Measurements from ENCODE around the gene PON2. TPM values are rescaled to one million over a fixed set of nuclear protein-coding genes. Genes with fewer than 3 reads are reported as not detected.

The PON2 gene
- total and polyA plus RNA-seq, 2 of the 8 experiments (the other 6 are each of a cell fraction or from before 2014, with no cell fraction given) = 20.6 to 31.0 TPM

- Histone ChIP-seq H3K36me3 (ENCODE audit: control insufficient read depth in 2 of 4, insufficient read depth in 4 of 4, low read length in 3 of 4) (no peaks in the 10 kb centered on the region), H3K14ac (ENCODE audit: insufficient read length) (no peak overlapping the region), H3K9me3 (ENCODE audit: insufficient read depth in 2 of 2, low read depth in 1 of 2, low read length in 1 of 2) (peaks cover 0 to 5% of the 10 kb centered on the region in 2 experiments; a peak in 1 of 4 replicates), H3K27me3 (replicated peaks in 1 of 4; ENCODE audit: control insufficient read depth in 3 of 4, extremely low read depth in 1 of 4, insufficient read depth in 3 of 4, low read length in 3 of 4) (peaks cover 0 to 1% (median 0%) of the 10 kb centered on the region in 4 experiments; a peak in 1 of 7 replicates), H2BK120ac (replicated peaks; ENCODE audit: low read depth, low read length) (no peak overlapping the region), H4K5ac (ENCODE audit: insufficient read length, low read depth, low read length) (no peak overlapping the region), H3K4me1 (replicated peaks in 1 of 4; ENCODE audit: control insufficient read depth in 3 of 4, insufficient read depth in 4 of 4, low read length in 3 of 4) (peaks cover 0 to 12% (median 4%) of the 10 kb centered on the region in 4 experiments; a peak in 4 of 7 replicates), H3K4ac (replicated peaks; ENCODE audit: insufficient read length, low read depth, low read length) (no peak overlapping the region), H2AFZ (ENCODE audit: low read length) (no peak overlapping the region), H4K20me1 (replicated peaks in 1 of 2; ENCODE audit: control insufficient read depth in 1 of 2, insufficient read depth in 2 of 2, low read length in 2 of 2) (peaks cover 0 to 3% of the 10 kb centered on the region in 2 experiments), H3K56ac (replicated peaks; ENCODE audit: insufficient read length, low read depth, low read length) (no peak overlapping the region), H2BK20ac (ENCODE audit: low read length) (no peak overlapping the region), H3K23me2 (ENCODE audit: low read depth, low read length) (no peaks in the 10 kb centered on the region), H4K8ac (ENCODE audit: extremely low read depth, insufficient read depth, low read length) (no peak overlapping the region), H2BK15ac (ENCODE audit: low read length) (no peak overlapping the region), H3K79me2 (ENCODE audit: control insufficient read depth in 1 of 2, insufficient read depth in 2 of 2, low read length in 2 of 2) (peaks cover 0 to 11% of the 10 kb centered on the region in 2 experiments; a peak in 1 of 4 replicates), H2BK12ac (ENCODE audit: low read depth, low read length) (no peak overlapping the region), H3K4me3 (ENCODE audit: extremely low read depth in 1 of 4, insufficient read depth in 2 of 4, low read depth in 3 of 4, low read length in 4 of 4) (no peak overlapping the region), H3K4me2 (ENCODE audit: insufficient read depth in 1 of 2, low read depth in 2 of 2, low read length in 2 of 2) (peak overlapping the region; percentile 24 to 47), H3K27ac (ENCODE audit: low read depth, low read length) (no peak overlapping the region), H3K18ac (ENCODE audit: extremely low read depth, low read length) (no peak overlapping the region), H2AK5ac (ENCODE audit: low read depth, low read length) (no peak overlapping the region), H2BK5ac (ENCODE audit: low read depth, low read length) (no peak overlapping the region), H4K91ac (replicated peaks; ENCODE audit: insufficient read length, low read length) (no peak overlapping the region), H3K9ac (replicated peaks in 1 of 4; ENCODE audit: extremely low read depth in 1 of 4, low read depth in 3 of 4, low read length in 3 of 4) (no peak overlapping the region), H3K79me1 (ENCODE audit: low read depth, low read length) (no peaks in the 10 kb centered on the region; the same call in 1 of the 2 replicates), H3K23ac (ENCODE audit: insufficient read length) (no peak overlapping the region)
- CTCF ChIA-PET (ENCODE audit: partially characterized antibody) = interaction anchor here (0.6 to 1.9 kb wide), 8 partner anchors 42 to 1189 kb away, joined by 3 to 8 read pairs (median 3); no protein-coding TSS in a partner anchor
- TF ChIP-seq ZNF274 (IDR thresholded peaks at IDR 0.05; ENCODE audit: borderline replicate concordance, extremely low read depth, low read length) (no peak), CEBPB (IDR thresholded peaks at IDR 0.05; ENCODE audit: low read depth, low read length) (peak; percentile 90), CBX8 (IDR thresholded peaks at IDR 0.05; ENCODE audit: borderline replicate concordance, low read depth, low read length) (no peak), EGR1 (IDR thresholded peaks at IDR 0.05; ENCODE audit: borderline replicate concordance, low read depth, low read length) (no peak), EP300 (IDR thresholded peaks at IDR 0.05; ENCODE audit: borderline replicate concordance in 1 of 2, low read depth in 2 of 2, low read length in 2 of 2) (no peak)
- WGBS, 2 experiments (ENCODE audit: extremely low coverage in 1 of 2, insufficient coverage in 1 of 2, insufficient read length in 1 of 2, insufficient replicate concordance in 2 of 2, low coverage in 1 of 2, low lambda C conversion rate in 2 of 2, missing lambda C conversion rate in 1 of 2) = 56% methylated on average over 3 of the region's 3 CpGs; no CpG with 5 or more reads in 1 of the 2 experiments
- POLR2A ChIA-PET (ENCODE audit: partially characterized antibody) = interaction anchor here (0.7 to 1.0 kb wide), 4 partner anchors 8 to 1462 kb away, joined by 3 read pairs; no protein-coding TSS in a partner anchor
- FAIRE-seq (no peak), DNase-seq (ENCODE audit: low read depth in 1 of 2, low spot score in 2 of 2) (no peak)
Observed at GRCh38 chr7:95427914-95428516, 6.8 kb downstream of the PON2 start.
